GM21423 (cell line): Measurements from ENCODE around the gene PDSS1.
"Not testable (repeated sequence)": the region's sequence is repeated elsewhere in the genome, so short reads cannot be mapped to it uniquely, and the experiment has no call there.

ENCODE experiments used
- ATAC-seq: cut with Tn5 transposase; IDR thresholded peaks from one replicate; pipeline ENCODE4 v1.9.1; 2021; ENCODE audit warnings: mild to moderate bottlenecking, moderate library complexity; ENCODE audit not compliant: unreplicated experiment

PDSS1 gene

DNA sequence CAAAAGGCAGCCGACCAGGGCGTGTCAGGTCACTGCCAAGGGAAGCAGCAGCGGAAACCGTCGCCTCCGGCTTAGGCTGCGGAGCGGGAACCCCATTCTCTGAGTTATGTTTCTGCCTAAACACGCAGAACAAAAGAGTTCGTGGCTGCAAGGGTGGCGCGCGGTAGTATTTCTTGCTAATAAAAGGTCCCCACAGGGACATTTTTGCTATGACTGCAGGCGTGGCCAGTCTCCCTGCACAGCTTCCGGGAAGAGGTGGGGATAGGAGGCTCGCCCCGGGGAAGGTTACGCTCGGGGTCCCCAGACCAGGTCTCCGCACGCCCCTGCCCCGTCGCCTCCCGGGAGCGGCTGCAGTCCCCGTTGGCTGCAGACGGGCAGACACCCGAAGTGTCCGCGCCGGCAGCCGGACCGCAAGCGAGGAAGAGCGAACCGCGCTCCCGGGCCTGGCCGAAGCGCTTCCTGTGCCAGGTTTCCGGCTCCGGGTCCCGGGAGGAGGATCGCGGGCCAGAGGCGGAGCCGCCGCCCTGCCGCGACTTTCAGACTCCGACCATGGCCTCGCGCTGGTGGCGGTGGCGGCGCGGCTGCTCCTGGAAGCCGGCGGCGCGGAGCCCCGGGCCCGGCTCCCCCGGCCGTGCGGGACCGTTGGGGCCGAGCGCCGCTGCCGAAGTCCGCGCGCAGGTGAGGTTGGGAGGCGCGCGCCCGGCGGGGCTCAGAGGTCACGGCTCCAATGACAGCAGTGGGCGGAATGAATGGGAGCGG, at the start of gene PDSS1:
Gene PDSS1 (plus strand): TSS at position 539 of the 759 bp plus-strand sequence. CDS start 11 bp downstream, at position 550.
- ATAC-seq, result peak; percentile 79

- ATAC-seq, result not testable (repeated sequence)
Measured at GRCh38 chr10:26648245-26648636, 49.3 kb upstream of the PDSS1 start.

- no peak for ATAC-seq
Measured at GRCh38 chr10:26650406-26650805, 47.1 kb upstream of the PDSS1 start.

DNA sequence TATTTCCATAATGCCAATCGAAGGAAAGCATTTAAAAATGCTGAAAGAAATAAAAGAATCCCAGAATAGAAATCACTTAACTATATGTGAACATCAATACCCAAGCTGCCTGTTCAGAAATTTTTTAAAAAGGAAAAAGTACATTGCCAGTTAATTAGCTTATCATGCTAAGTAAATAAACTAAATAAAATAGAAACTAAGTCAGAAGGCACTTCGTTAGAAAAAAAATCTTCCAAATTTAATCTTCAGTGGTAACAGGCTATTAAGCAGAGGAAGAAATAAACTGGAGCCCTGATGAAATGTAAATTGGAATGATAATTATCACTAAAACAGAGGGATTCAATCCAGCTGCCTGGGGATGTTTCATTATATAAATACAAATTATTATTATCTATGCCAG, 46.0 kb upstream of the PDSS1 start:
- not testable (repeated sequence) for ATAC-seq

DNA sequence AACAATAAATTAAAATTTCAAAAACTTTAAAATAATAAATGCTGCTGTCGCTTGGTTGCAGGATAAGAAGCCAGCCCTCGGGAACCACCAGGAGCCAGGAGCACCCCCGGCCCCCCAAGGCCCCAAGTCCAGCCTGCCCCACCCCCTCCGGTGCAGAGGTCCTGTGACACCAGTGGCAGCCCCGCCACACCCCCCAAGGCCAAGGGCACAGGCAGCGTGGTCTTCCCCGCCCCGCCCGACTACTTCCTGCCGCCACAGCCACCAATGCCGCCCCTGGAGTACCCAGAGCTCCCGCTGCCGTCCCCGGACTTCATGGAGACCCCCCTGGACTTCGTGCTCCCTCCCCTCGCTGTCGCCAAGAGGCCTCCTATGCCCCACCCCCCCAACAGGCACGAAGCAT, 44.5 kb upstream of the PDSS1 start:
- no peak for ATAC-seq

- no peak for ATAC-seq
Measured at GRCh38 chr10:26655746-26656145, 41.8 kb upstream of the PDSS1 start.

DNA sequence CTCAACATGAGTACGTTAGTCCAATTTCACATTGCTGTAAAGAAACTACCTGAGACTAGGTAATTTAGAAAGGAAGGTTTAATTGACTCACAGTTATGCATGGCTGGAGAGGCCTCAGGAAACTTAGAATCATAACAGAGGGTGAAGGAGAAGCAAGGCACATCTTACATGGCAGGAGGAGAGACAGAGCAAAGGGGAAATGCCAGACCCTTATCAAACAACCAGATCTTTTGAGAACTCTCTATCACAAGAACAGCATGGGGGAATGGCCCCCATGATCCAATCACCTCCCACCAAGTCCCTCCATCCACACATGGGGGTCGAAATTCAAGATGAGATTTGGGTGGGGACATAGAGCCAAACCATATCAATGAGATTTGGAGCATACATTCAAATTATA, 34.6 kb upstream of the PDSS1 start:
- ATAC-seq, result no peak

DNA sequence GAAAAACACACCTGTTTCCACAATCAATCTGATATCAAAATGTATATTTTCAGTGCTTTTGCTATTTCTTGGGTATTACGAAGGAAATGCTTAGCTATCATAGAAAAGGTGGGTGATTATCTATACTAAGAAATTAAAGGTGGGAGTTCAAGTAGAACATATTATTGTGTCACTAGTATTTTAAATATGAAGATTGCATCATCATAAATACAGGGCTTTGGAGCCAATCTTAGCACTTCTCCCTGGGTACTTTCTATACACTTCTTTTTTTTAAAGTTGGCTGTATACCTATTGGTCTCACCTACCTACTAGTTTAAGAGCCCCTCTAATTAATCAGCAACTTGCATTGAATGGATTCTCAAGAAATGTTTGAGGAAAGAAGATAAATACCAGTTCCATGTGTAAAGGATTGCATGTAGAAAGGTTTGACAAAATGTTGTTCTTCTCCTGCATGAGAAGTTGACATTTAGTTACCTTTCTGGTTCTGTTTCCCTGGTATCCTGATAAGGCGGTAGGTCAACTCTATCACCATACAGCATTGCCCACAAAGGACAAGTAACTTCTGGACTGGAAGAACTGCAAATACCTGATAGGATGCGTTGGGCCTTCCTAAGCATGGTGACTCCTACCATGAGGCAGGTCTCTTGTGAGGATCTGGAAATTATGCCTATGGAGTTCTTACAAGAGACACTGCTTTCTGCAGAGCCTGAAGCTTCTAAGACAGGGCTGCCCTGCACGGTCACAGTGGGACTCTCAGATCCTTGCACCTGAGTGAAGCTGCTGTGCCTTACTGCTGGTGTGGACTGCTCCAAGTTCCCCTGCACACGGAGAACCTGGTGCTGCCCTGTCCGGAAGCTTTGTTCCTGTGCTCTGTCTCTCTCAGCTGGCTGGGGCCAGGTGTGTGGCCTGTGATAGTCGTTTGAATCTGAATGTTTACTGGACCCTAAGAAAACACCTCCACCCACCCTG, 32.1 kb upstream of the PDSS1 start:
- ATAC-seq, result no peak

DNA sequence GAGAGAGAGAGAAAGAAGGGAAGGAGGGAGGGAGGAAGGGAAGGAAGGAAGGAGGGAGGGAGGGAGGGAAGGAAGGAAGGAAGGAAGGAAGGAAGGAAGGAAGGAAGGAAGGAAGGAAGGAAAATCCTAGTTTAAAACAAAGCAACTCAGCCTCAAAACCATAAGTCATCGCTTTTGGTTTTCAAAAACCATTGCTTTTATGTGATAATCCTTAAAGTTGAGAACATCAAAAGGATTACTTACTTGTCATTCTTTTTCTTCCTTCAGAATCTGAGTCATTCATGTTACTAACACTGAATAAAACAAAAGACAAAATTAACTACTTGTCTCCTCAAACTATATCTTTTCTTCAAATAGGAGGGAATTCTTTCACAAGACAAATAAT, 21.6 kb upstream of the PDSS1 start:
- ATAC-seq, result no peak

DNA sequence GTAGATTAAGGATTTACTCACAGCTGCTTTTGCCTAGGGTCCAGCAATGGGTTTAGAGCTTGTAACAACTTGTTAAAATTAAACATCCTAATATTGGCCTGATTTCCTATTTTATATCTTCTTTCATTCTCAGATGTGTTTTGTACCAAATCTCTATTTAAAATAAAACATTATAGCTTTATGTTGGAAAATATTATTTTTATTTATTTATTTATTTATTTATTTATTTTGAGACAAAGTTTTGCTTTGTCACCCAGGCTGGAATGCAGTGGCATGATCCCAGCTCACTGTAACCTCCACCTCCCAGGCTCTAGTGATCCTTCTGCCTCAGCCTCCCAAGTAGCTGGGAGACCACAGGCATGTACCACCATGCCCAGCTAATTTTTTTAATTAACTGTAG, 17.9 kb upstream of the PDSS1 start:
- ATAC-seq, result no peak

GRCh38 chr10:26681076-26681475, 16.4 kb upstream of the PDSS1 start:
- no peak for ATAC-seq

GRCh38 chr10:26681971-26682370, 15.5 kb upstream of the PDSS1 start:
- ATAC-seq, result not testable (repeated sequence)

DNA sequence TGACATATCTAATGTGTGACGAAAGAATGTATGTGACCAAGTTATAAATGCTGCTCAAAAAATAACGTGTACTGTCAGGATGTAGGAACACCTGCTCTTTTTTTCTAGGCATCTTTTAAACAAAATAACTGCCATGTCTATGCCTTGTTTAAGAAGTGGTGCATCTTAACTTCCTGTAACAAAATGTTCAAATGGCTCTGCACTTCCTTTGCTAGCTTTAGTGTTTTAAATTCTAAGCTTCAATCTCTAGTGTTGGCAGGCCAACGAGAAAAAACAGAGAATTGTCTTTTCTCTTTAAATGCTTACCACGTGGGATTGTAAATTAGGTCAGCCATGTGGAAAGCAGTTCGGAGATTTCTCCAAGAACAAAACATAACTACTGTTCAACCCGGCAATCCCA, 14.6 kb upstream of the PDSS1 start:
- no peak for ATAC-seq

- ATAC-seq, result peak; percentile 87
Measured at GRCh38 chr10:26684667-26685264, 12.7 kb upstream of the PDSS1 start.

DNA sequence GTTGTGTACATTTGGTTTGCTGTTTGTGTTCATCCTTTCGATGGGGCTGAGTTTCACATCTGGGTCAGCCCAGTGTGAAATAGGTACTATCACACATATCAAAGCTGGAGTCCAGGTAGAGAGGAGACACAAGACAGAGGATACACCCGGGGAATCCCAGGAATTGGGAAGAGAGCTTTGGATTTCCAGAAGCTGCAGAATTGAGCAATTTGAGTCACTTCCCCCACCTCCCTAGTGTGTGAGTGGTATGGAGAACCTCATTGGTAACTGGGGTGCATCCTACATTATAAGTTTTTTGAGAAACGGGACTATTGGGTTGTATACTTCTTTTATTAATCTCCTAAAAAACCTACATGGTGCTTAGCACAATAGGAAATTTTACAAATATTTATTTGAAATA, 12.1 kb upstream of the PDSS1 start:
- no peak for ATAC-seq

- ATAC-seq, result no peak
Measured at GRCh38 chr10:26689399-26689798, 8.1 kb upstream of the PDSS1 start.

GRCh38 chr10:26690731-26691475, 6.6 kb upstream of the PDSS1 start:
- no peak for ATAC-seq

- ATAC-seq, result not testable (repeated sequence)
Measured at GRCh38 chr10:26694536-26694935, 3.0 kb upstream of the PDSS1 start.

DNA sequence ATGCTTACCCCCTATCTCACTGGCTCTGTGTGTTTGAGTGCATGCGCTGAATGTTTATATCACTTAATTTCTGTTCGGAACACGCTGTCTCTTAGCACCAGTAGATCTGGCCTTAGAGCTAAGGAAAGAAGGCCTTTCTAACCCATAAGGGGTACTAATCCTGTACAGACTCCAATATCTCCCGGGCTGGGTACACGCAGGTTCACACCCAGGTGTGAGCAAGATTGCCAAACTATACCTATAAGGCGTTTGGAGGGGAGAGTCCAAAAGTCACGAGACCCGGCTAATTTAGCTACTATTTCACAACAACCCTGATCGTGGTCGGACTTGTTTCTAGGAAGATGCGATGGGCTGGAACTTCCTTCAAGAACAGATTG, 727 bp upstream of the PDSS1 start:
- no peak for ATAC-seq

DNA sequence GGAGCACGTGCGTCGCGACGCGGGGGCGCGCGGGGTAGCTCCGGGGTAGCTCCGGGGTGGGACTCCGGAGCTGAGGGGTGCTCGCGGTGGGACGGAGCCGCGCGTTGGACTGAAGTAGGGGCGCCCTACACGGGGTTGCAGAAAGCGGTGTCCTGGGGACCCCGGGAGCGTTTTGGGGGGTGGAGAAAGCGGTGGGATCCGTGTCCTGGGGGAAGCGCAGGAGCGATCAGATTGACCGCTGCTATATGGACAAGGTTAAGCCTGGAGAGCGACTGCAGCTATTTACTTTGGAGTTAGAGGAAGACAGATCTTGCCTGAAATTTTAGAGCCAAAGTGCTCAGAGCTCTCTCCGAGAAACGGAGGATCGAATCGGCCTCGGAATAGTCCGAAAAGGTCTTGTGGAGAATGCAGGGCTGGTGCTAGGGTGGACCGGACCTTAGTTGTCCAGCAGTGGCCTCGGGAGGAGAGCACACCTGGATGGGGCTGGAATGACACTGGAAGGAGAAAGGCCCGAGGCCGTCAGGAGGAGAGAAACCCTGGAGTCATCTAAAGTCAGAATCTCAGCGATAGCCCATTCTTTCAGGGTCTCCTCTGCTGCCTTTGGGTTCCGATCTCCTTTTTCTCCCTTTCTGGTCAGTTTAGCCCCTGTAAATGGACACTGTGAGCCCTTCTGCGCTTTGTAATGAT, 564 bp downstream of the PDSS1 start:
- ATAC-seq, result no peak
